GM23338 (cell line): Measurements from ENCODE around the gene DCST2. TPM values are rescaled to one million over a fixed set of nuclear protein-coding genes. Genes with fewer than 3 reads are reported as not detected.

Source experiments
- CTCF ChIP-seq, 2 experiments: fragments of 200-600 bp in 1 of 2; sonication (generic) in 1 of 2; conservative IDR thresholded peaks; 2 replicates each; pipeline versions ENCODE4 v1.5.1 to v1.6.1; 2016 to 2017; ENCODE audit warnings: antibody characterized with exemption in 2 of 2, low read depth in 2 of 2, mild to moderate bottlenecking in 2 of 2, moderate library complexity in 1 of 2
- EZH2 ChIP-seq: fragments of 200-600 bp; sonication (generic); IDR thresholded peaks from one replicate; pipeline ENCODE4 v1.8.0; 2017; ENCODE audit warnings: antibody characterized with exemption, mild to moderate bottlenecking, low read depth; ENCODE audit not compliant: unreplicated experiment
- EZH2phosphoT487 ChIP-seq: fragments of 200-600 bp; sonication (generic); IDR thresholded peaks from one replicate; pipeline ENCODE4 v1.8.1; 2018; ENCODE audit warnings: antibody characterized with exemption; ENCODE audit not compliant: unreplicated experiment
- POLR2AphosphoS5 ChIP-seq: IDR thresholded peaks from 2 replicates; pipeline ENCODE4 v1.6.1; 2016; ENCODE audit warnings: antibody characterized with exemption, low read depth
- STAT1 ChIP-seq: IDR thresholded peaks from one replicate; pipeline ENCODE4 v1.6.1; 2016; ENCODE audit warnings: antibody characterized with exemption; ENCODE audit not compliant: unreplicated experiment
- ZNF331 ChIP-seq: fragments of 250-450 bp; sonication (Bioruptor Pico); IDR thresholded peaks from 2 replicates; pipeline ENCODE4 v1.5.0; 2020; ENCODE audit warnings: low read depth, mild to moderate bottlenecking, moderate library complexity
- polyA plus RNA-seq: library from polyadenylated mRNA; unstranded; fragments of >200 nt; fragmentation: Nextera tagmentation; extraction: Ambion mirVana; gene quantifications from 2 replicates; pipeline ENCODE4 v1.2.1, GENCODE V29; 2016
- total RNA-seq: library from RNA; depleted of rRNA; stranded (reverse); fragments of >200 nt; shearing (Covaris generic); gene quantifications from 2 replicates; pipeline ENCODE4 v1.2.3, GENCODE V29; 2014
- TF ChIP-seq, protein P1 (sequence below): fragments of 250-450 bp; sonication (Bioruptor Pico); IDR thresholded peaks from 2 replicates; pipeline ENCODE4 v1.5.0; 2020; ENCODE audit warnings: mild to moderate bottlenecking, moderate library complexity

DCST2 gene
- total and polyA plus RNA-seq, 2 experiments from 2014 or later = 0.78 TPM; not detected in 1

- TF ChIP-seq CTCF (conservative IDR thresholded peaks at IDR 0.05; ENCODE audit: low read depth in 2 of 2) (peak; percentile 91 to 97), POLR2AphosphoS5 (0 out of 2 replicates have a peak, but pooled peaks have one; percentile 15), EZH2 (no peak), EZH2phosphoT487 (no peak), STAT1 (no peak), ZNF331 (CRISPR knock-in tag) (no peak)
- TF ChIP-seq, protein P1, sequence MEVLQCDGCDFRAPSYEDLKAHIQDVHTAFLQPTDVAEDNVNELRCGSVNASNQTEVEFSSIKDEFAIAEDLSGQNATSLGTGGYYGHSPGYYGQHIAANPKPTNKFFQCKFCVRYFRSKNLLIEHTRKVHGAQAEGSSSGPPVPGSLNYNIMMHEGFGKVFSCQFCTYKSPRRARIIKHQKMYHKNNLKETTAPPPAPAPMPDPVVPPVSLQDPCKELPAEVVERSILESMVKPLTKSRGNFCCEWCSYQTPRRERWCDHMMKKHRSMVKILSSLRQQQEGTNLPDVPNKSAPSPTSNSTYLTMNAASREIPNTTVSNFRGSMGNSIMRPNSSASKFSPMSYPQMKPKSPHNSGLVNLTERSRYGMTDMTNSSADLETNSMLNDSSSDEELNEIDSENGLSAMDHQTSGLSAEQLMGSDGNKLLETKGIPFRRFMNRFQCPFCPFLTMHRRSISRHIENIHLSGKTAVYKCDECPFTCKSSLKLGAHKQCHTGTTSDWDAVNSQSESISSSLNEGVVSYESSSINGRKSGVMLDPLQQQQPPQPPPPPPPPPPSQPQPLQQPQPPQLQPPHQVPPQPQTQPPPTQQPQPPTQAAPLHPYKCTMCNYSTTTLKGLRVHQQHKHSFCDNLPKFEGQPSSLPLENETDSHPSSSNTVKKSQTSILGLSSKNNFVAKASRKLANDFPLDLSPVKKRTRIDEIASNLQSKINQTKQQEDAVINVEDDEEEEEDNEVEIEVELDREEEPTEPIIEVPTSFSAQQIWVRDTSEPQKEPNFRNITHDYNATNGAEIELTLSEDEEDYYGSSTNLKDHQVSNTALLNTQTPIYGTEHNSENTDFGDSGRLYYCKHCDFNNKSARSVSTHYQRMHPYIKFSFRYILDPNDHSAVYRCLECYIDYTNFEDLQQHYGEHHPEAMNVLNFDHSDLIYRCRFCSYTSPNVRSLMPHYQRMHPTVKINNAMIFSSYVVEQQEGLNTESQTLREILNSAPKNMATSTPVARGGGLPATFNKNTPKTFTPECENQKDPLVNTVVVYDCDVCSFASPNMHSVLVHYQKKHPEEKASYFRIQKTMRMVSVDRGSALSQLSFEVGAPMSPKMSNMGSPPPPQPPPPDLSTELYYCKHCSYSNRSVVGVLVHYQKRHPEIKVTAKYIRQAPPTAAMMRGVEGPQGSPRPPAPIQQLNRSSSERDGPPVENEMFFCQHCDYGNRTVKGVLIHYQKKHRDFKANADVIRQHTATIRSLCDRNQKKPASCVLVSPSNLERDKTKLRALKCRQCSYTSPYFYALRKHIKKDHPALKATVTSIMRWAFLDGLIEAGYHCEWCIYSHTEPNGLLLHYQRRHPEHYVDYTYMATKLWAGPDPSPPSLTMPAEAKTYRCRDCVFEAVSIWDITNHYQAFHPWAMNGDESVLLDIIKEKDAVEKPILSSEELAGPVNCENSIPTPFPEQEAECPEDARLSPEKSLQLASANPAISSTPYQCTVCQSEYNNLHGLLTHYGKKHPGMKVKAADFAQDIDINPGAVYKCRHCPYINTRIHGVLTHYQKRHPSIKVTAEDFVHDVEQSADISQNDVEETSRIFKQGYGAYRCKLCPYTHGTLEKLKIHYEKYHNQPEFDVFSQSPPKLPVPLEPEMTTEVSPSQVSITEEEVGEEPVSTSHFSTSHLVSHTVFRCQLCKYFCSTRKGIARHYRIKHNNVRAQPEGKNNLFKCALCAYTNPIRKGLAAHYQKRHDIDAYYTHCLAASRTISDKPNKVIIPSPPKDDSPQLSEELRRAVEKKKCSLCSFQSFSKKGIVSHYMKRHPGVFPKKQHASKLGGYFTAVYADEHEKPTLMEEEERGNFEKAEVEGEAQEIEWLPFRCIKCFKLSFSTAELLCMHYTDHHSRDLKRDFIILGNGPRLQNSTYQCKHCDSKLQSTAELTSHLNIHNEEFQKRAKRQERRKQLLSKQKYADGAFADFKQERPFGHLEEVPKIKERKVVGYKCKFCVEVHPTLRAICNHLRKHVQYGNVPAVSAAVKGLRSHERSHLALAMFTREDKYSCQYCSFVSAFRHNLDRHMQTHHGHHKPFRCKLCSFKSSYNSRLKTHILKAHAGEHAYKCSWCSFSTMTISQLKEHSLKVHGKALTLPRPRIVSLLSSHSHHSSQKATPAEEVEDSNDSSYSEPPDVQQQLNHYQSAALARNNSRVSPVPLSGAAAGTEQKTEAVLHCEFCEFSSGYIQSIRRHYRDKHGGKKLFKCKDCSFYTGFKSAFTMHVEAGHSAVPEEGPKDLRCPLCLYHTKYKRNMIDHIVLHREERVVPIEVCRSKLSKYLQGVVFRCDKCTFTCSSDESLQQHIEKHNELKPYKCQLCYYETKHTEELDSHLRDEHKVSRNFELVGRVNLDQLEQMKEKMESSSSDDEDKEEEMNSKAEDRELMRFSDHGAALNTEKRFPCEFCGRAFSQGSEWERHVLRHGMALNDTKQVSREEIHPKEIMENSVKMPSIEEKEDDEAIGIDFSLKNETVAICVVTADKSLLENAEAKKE (CRISPR knock-in tag) = no peak
Observed at GRCh38 chr1:154998818-154999570, 34.6 kb downstream of the DCST2 start (continued).
